ENCODE data around the gene AVL9.
"Not testable (repeated sequence)": the region's sequence is repeated elsewhere in the genome, so short reads cannot be mapped to it uniquely, and the experiment has no call there.

Gene AVL9

DNA sequence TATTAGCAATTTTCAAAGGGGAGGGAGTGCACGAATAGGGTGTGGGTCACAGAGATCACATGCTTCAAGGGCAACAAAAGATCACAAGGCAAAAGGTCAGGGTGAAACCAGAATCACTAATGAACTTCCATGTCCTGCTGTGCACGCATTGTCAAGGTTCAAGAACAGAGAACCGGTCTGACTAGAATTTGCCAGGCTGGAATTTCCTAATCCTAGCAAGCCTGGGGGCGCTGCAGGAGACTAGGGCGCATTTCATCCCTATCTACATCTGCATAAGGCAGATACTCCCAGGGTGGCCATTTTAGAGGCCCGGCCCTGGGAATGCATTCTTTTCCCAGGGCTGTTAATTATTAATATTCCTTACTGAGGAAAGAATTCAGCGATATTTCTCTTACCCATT lies 108.8 kb downstream of the AVL9 start:
- not testable (repeated sequence) for H3K4me1 ChIP-seq (ENCODE audit: control insufficient read depth, insufficient read depth, low read length); H3K27me3 ChIP-seq (ENCODE audit: control insufficient read depth, insufficient read depth, low read length); H3K9me3 ChIP-seq (ENCODE audit: control insufficient read depth, insufficient read depth, low read length); H3K36me3 ChIP-seq (ENCODE audit: control insufficient read depth, insufficient read depth, low read length); DNase-seq (ENCODE audit: low read depth, low spot score); H3K27ac ChIP-seq (ENCODE audit: low read length); H3K4me3 ChIP-seq (ENCODE audit: low read length)
- WGBS (ENCODE audit: insufficient coverage, insufficient read length), result no CpG with 5 or more reads among the region's 7 CpGs

DNA sequence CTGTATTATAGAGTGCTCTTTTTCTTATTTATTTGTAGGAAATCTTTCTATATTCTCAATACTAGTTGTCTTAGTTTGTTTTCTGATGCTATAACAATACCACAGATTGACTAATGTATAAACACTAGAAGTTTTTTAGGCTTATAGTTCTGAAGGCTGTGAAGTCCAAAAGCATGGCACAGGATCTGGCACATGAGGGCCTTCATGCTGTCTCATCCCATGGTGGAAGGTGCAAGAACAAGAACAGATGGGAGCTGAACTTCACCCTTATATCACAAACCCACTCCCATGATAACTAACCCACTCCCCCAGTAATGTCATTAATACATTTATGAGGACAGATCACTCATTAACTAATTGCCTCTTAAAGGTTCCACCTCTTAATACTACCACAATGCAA lies 109.7 kb downstream of the AVL9 start:
- Histone ChIP-seq H3K36me3 (ENCODE audit: control insufficient read depth, insufficient read depth, low read length) (no peaks in the 10 kb centered on the region), H3K4me1 (ENCODE audit: control insufficient read depth, insufficient read depth, low read length) (no peaks in the 10 kb centered on the region), H3K27ac (ENCODE audit: low read length) (no peak overlapping the region), H3K4me3 (ENCODE audit: low read length) (no peak overlapping the region), H3K27me3 (ENCODE audit: control insufficient read depth, insufficient read depth, low read length) (no peaks in the 10 kb centered on the region), H3K9me3 (ENCODE audit: control insufficient read depth, insufficient read depth, low read length) (no peaks in the 10 kb centered on the region)
- no peak for DNase-seq (ENCODE audit: low read depth, low spot score)

DNA sequence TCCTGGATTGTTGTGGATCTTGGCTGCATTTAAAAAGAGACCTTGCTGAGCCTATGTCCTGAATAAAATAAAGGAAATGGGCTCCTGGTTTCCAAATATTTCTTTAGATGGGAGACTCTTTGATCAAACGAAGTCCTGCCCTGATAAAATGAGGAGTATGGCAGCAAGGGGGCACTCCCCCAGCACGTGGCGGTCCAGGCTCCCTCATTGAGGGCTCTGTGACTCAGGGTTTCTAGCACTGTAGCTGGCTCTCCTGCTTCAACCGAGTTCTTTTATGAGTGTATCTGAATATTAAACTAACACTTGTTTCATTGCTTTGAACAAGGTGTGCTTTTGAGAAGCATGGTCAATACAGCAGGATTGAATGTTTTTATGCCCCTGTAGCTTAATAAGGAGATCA lies 114.2 kb downstream of the AVL9 start:
- no peak overlapping the region for H3K27ac ChIP-seq (ENCODE audit: low read length)
- no peaks in the 10 kb centered on the region for H3K36me3 ChIP-seq (ENCODE audit: control insufficient read depth, insufficient read depth, low read length)
- H3K27me3 ChIP-seq (ENCODE audit: control insufficient read depth, insufficient read depth, low read length), result no peaks in the 10 kb centered on the region
- no peaks in the 10 kb centered on the region for H3K4me1 ChIP-seq (ENCODE audit: control insufficient read depth, insufficient read depth, low read length)
- H3K9me3 ChIP-seq (ENCODE audit: control insufficient read depth, insufficient read depth, low read length), result no peaks in the 10 kb centered on the region
- no peak overlapping the region for H3K4me3 ChIP-seq (ENCODE audit: low read length)
- DNase-seq (ENCODE audit: low read depth, low spot score), result no peak
- no CpG with 5 or more reads among the region's 4 CpGs for WGBS (ENCODE audit: insufficient coverage, insufficient read length)

DNA sequence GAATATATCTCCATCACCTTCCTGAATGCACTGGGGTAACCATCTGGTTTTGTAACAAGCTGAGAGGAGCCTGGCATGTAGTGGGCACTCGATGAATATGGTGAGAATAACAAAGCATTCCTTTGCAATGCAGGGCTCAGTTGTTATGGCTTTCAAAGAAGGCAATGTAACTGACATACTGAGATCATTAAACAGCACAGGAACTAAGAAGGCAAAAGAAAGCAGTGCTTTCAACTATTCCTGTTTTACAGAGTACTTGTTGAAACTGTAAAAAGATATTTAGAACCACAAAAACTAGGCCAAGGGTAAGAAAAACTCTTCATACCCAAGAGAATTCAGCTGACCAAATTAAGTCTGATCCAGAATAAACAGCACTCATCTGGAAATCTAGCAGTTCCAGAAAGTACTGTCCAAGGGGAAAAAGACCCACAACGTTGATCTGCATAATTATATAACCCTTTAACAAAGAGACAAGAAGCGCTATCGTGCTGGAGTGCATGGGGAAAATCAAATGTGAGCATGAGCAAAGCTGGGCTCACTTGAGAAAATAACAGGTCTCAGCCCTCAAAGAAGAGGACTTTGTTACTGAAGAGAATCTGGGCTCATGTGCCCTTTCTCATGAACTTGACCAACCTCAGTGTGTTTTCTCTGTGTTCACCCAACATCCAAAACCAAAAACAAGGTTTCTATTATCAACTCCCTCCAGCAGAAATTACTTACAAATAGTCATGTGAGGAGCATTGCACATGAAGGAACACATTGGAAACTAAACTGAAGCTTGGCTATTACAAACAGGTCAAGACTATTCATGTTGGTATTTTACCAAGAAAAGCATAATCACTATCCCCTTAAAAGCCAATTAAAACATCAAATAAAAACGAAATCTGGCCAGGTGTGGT lies 116.2 kb downstream of the AVL9 start:
- DNase-seq (ENCODE audit: low read depth, low spot score), result no peak
- Histone ChIP-seq H3K27me3 (ENCODE audit: control insufficient read depth, insufficient read depth, low read length) (no peaks in the 10 kb centered on the region), H3K4me3 (ENCODE audit: low read length) (no peak overlapping the region), H3K4me1 (ENCODE audit: control insufficient read depth, insufficient read depth, low read length) (no peaks in the 10 kb centered on the region), H3K27ac (ENCODE audit: low read length) (no peak overlapping the region), H3K36me3 (ENCODE audit: control insufficient read depth, insufficient read depth, low read length) (no peaks in the 10 kb centered on the region), H3K9me3 (ENCODE audit: control insufficient read depth, insufficient read depth, low read length) (no peaks in the 10 kb centered on the region)
- no CpG with 5 or more reads among the region's 5 CpGs for WGBS (ENCODE audit: insufficient coverage, insufficient read length)

DNA sequence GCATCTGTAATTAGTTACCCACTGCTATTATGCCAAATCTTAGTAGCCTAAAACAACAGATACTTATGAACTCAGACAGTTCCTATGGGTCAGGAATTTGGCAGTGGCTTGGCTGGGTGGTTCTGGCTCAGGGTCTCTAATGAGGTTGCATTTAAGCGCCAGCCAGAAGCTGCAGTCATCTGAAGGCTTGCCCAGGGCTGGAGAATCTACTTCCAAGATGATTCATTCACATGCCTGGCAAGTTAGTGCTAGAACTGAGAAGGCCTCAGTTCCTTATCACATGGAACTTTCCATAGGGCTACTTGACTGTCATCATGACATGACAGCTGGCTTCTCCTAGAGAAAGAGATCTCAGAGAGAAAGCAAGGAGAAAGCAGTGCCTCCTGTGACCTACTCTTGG lies 121.3 kb downstream of the AVL9 start:
- WGBS (ENCODE audit: insufficient coverage, insufficient read length), result no CpG with 5 or more reads among the region's 1 CpG
- H3K4me1 ChIP-seq (ENCODE audit: control insufficient read depth, insufficient read depth, low read length), result peaks cover 1% of the 10 kb centered on the region; the same call in 1 of the 2 replicates
- no peaks in the 10 kb centered on the region for H3K36me3 ChIP-seq (ENCODE audit: control insufficient read depth, insufficient read depth, low read length)
- no peak overlapping the region for H3K4me3 ChIP-seq (ENCODE audit: low read length)
- no peak overlapping the region for H3K27ac ChIP-seq (ENCODE audit: low read length)
- no peaks in the 10 kb centered on the region for H3K27me3 ChIP-seq (ENCODE audit: control insufficient read depth, insufficient read depth, low read length)
- DNase-seq (ENCODE audit: low read depth, low spot score), result no peak
- H3K9me3 ChIP-seq (ENCODE audit: control insufficient read depth, insufficient read depth, low read length), result no peaks in the 10 kb centered on the region

DNA sequence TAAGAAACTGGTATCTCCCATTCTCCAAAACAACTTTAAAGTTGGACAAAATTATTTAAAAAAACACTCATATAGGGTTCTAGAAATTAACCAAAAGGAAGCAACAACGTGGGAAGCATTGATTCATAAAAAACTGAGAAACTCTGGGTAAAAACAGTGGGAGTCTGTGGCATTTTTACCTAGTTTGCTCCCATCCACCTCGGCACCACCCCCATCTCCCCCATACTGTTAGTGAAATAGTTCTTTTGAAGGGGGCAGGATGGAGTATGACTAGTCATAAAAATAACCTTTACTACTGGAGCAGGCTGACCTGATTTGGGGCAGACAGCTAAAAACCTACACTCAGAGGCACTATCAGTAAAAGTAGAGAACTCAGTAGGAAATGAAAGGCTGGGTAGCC lies 123.2 kb downstream of the AVL9 start:
- Histone ChIP-seq H3K9me3 (ENCODE audit: control insufficient read depth, insufficient read depth, low read length) (no peaks in the 10 kb centered on the region), H3K27ac (ENCODE audit: low read length) (no peak overlapping the region), H3K4me1 (ENCODE audit: control insufficient read depth, insufficient read depth, low read length) (peaks cover 1% of the 10 kb centered on the region; the same call in 1 of the 2 replicates), H3K36me3 (ENCODE audit: control insufficient read depth, insufficient read depth, low read length) (no peaks in the 10 kb centered on the region), H3K4me3 (ENCODE audit: low read length) (no peak overlapping the region), H3K27me3 (ENCODE audit: control insufficient read depth, insufficient read depth, low read length) (no peaks in the 10 kb centered on the region)
- no CpG with 5 or more reads among the region's 2 CpGs for WGBS (ENCODE audit: insufficient coverage, insufficient read length)
- DNase-seq (ENCODE audit: low read depth, low spot score), result no peak

DNA sequence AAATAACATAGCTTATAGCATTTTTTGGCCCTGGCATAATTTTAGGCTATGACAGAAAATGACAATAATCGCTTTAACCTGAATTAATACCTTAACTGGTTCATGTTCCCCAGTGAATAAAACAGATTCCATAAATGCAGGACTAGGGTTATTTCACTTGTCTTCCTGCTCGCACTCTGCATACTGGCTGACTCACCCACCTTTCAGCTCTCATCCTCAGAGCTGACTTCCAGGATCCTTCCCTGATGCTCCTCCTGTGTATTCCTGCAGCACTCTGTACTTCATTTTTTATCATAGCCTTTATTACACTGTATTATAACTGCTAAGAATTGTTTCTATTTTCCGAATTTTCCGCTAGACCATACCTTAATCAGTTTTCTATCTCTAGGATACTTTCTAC lies 123.7 kb downstream of the AVL9 start:
- Histone ChIP-seq H3K27me3 (ENCODE audit: control insufficient read depth, insufficient read depth, low read length) (no peaks in the 10 kb centered on the region), H3K4me3 (ENCODE audit: low read length) (no peak overlapping the region), H3K9me3 (ENCODE audit: control insufficient read depth, insufficient read depth, low read length) (no peaks in the 10 kb centered on the region), H3K4me1 (ENCODE audit: control insufficient read depth, insufficient read depth, low read length) (peaks cover 1% of the 10 kb centered on the region; the same call in 1 of the 2 replicates), H3K27ac (ENCODE audit: low read length) (no peak overlapping the region), H3K36me3 (ENCODE audit: control insufficient read depth, insufficient read depth, low read length) (no peaks in the 10 kb centered on the region)
- DNase-seq (ENCODE audit: low read depth, low spot score), result no peak
- no CpG with 5 or more reads among the region's 4 CpGs for WGBS (ENCODE audit: insufficient coverage, insufficient read length)

DNA sequence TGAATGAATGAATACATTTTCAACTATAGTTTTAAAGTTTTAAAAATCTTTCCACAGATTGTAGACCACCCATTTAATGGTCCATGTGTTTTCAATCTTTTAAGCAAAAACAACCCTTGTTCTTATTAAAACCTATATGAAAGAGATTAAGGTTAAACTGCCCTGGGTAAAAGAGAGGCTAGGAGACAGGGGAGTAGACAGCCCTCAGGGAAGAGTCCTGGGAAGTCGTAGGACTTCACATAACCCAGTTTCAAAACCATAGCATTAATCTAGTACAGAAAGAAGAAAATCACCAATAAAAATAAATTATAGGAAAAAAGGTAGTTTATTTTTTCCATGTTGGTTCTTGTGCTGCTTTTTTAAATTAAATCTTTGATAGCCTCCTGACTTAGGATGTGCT lies 124.1 kb downstream of the AVL9 start:
- H3K9me3 ChIP-seq (ENCODE audit: control insufficient read depth, insufficient read depth, low read length); H3K27ac ChIP-seq (ENCODE audit: low read length); H3K4me3 ChIP-seq (ENCODE audit: low read length); DNase-seq (ENCODE audit: low read depth, low spot score); H3K4me1 ChIP-seq (ENCODE audit: control insufficient read depth, insufficient read depth, low read length); H3K27me3 ChIP-seq (ENCODE audit: control insufficient read depth, insufficient read depth, low read length); H3K36me3 ChIP-seq (ENCODE audit: control insufficient read depth, insufficient read depth, low read length): not testable (repeated sequence)
- no CpG with 5 or more reads among the region's 1 CpG for WGBS (ENCODE audit: insufficient coverage, insufficient read length)

DNA sequence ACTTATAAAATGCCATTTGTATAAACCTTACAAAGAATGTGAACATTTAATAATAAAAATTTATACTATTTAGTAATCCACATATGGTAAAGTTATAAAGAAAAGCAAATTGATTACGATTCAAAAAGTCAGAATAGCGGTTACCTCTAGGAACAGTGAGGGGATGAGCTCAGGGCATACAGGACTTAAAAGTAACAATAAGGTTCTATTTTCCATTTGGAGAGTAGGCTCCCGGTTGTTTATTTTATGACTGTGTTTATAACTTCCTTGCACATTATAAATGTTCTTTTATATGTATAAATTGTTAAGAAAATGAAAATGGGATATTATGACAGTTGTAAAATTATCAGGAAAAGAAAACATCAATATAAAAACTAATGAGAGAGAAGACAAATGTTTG lies 135.7 kb downstream of the AVL9 start:
- no peak overlapping the region for H3K27ac ChIP-seq (ENCODE audit: low read length)
- no peaks in the 10 kb centered on the region for H3K9me3 ChIP-seq (ENCODE audit: control insufficient read depth, insufficient read depth, low read length)
- no peaks in the 10 kb centered on the region for H3K36me3 ChIP-seq (ENCODE audit: control insufficient read depth, insufficient read depth, low read length)
- no peak for DNase-seq (ENCODE audit: low read depth, low spot score)
- WGBS (ENCODE audit: insufficient coverage, insufficient read length), result no CpG with 5 or more reads among the region's 3 CpGs
- no peaks in the 10 kb centered on the region for H3K4me1 ChIP-seq (ENCODE audit: control insufficient read depth, insufficient read depth, low read length)
- no peaks in the 10 kb centered on the region for H3K27me3 ChIP-seq (ENCODE audit: control insufficient read depth, insufficient read depth, low read length)
- no peak overlapping the region for H3K4me3 ChIP-seq (ENCODE audit: low read length)

DNA sequence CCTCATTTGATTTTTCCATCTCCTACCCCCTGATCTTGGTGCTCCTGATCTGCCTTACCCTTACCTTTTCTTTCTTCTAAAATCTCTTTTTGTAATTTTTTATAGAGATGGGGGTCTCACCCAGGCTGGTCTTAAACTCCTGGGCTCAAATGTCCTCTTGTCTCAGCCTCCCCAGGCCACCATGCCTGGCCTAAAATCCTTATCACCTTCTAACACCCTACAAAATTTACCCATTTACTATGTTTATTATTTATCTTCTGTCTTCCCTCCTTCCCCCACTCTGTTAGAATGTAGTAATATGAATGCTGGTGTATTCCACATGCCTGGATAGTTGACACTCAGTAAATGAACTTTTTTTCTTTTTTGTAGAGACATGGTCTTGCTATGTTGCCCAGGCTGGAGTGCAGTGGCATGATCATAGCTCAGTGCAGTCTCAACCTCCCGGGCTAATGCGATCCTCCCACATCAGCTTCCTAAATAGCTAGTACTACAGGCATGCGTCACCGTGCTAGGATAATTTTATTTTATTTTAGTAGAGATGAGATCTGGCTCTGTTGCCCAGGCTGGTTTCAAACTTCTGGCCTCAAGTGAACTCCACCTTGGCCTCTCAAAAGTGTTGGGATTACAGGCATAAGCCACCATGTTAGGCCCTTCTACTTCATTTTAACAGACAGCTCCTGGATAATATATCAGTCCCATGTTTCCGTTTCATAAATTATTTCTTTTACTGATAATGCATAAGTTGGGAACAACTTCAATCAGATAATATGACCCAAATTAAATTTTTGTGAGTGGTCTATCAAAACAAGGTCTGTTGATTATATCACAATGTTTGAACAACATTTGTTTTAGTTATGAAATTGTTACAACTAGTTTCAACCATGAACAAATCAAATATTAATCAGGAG lies 136.6 kb downstream of the AVL9 start:
- H3K36me3 ChIP-seq (ENCODE audit: control insufficient read depth, insufficient read depth, low read length); H3K27me3 ChIP-seq (ENCODE audit: control insufficient read depth, insufficient read depth, low read length); H3K9me3 ChIP-seq (ENCODE audit: control insufficient read depth, insufficient read depth, low read length); H3K4me3 ChIP-seq (ENCODE audit: low read length); H3K27ac ChIP-seq (ENCODE audit: low read length); DNase-seq (ENCODE audit: low read depth, low spot score); H3K4me1 ChIP-seq (ENCODE audit: control insufficient read depth, insufficient read depth, low read length): not testable (repeated sequence)
- no CpG with 5 or more reads among the region's 5 CpGs for WGBS (ENCODE audit: insufficient coverage, insufficient read length)
